Cardiac muscle cell (in vitro differentiated cells and primary cell): ENCODE measurements around the gene DAB2IP. TPM values are rescaled to one million over a fixed set of nuclear protein-coding genes. Genes with fewer than 3 reads are reported as not detected.

ENCODE experiments used
- DNase-seq, 2 donors: peaks; one replicate each; pipeline versions ENCODE4 v3.0.0 to v3.0.0-alpha.2; 2010 to 2017; ENCODE audit warnings: low read depth in 1 of 2, low spot score in 1 of 2
- H3K27ac ChIP-seq: fragments of 200-600 bp; sonication (generic); 2 replicates; pipeline ENCODE4 v1.5.1; 2016
- H3K27me3 ChIP-seq: fragments of 200-600 bp; sonication (generic); 2 replicates; pipeline ENCODE4 v1.6.0; 2016; ENCODE audit warnings: control low read depth
- H3K36me3 ChIP-seq: fragments of 200-600 bp; sonication (generic); 2 replicates; pipeline ENCODE4 v1.5.1; 2016; ENCODE audit warnings: control low read depth
- H3K4me1 ChIP-seq: fragments of 200-600 bp; sonication (generic); 2 replicates; pipeline ENCODE4 v1.8.1; 2017; ENCODE audit warnings: low read depth, mild to moderate bottlenecking, mixed run types
- H3K4me3 ChIP-seq: fragments of 200-600 bp; sonication (generic); 2 replicates; pipeline ENCODE4 v1.5.1; 2016; ENCODE audit warnings: mild to moderate bottlenecking
- H3K9me3 ChIP-seq: fragments of 200-600 bp; sonication (generic); 2 replicates; pipeline ENCODE4 v1.5.1; 2017; ENCODE audit warnings: low read depth, mild to moderate bottlenecking, control low read depth
- polyA plus RNA-seq: library from polyadenylated mRNA; unstranded; fragments of >200 nt; fragmentation: Nextera tagmentation; extraction: Ambion mirVana; gene quantifications from 2 replicates; pipeline ENCODE4 v1.2.1, GENCODE V29; 2016
- total RNA-seq: library from RNA; depleted of rRNA; stranded (reverse); fragments of >200 nt; gene quantifications from 2 replicates; pipeline ENCODE4 v1.2.3, GENCODE V29; 2016
- TF ChIP-seq, protein P1 (sequence below): IDR thresholded peaks from 2 replicates; pipeline ENCODE4 v1.5.1; 2012; ENCODE audit warnings: low read depth, mild to moderate bottlenecking, low read length

The DAB2IP gene
- total and polyA plus RNA-seq, 2 experiments from 2014 or later = 25.7 to 105 TPM

DNA sequence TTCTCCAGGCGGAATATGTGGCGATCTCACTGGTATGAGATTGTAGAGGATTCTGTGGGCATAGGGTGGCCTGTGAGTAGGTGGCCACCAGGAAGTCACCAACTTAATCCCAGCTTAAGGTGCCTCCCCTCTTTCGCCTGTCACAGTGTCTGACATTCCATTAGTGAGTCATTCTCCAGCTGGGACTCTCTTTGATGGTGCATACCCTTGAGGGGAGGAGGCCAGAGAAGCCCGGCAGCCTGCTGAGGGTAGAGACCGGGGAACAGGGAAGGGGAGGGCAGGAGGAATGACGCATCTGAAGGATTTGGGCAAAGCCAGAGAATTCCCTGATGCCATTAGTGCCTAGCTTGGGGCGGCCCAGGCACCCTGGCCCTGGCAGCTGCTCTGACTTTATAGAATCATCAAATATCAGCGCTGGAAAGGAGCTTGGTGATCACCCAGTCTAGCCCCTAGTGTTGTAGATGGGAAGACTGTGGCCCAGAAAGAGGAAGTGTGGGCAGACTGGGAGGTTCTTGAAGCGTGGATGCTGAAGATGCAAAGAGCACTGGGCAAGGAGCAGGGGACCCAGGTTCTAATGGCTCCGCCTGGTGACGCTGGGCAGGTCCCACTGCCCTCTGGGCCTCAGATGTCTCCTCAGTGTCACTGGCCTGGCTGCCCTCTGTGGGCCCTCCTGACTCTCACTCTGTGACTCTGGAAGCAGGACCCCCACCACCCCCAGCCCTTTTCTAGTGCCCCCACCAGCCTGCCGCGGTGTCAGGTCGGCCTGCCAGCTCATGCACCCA, 41.4 kb downstream of the DAB2IP start:
- H3K27ac ChIP-seq = peak overlapping the region; percentile 57
- TF ChIP-seq, protein P1, sequence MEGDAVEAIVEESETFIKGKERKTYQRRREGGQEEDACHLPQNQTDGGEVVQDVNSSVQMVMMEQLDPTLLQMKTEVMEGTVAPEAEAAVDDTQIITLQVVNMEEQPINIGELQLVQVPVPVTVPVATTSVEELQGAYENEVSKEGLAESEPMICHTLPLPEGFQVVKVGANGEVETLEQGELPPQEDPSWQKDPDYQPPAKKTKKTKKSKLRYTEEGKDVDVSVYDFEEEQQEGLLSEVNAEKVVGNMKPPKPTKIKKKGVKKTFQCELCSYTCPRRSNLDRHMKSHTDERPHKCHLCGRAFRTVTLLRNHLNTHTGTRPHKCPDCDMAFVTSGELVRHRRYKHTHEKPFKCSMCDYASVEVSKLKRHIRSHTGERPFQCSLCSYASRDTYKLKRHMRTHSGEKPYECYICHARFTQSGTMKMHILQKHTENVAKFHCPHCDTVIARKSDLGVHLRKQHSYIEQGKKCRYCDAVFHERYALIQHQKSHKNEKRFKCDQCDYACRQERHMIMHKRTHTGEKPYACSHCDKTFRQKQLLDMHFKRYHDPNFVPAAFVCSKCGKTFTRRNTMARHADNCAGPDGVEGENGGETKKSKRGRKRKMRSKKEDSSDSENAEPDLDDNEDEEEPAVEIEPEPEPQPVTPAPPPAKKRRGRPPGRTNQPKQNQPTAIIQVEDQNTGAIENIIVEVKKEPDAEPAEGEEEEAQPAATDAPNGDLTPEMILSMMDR = no peak
- no peaks in the 10 kb centered on the region for H3K36me3 ChIP-seq

GRCh38 chr9:121693388-121693670, 41.9 kb downstream of the DAB2IP start:
- Histone ChIP-seq H3K36me3 (no peaks in the 10 kb centered on the region), H3K27me3 (no peaks in the 10 kb centered on the region), H3K27ac (no peak overlapping the region), H3K4me1 (peaks cover 15% of the 10 kb centered on the region), H3K9me3 (no peaks in the 10 kb centered on the region), H3K4me3 (no peak overlapping the region)
- DNase-seq = no peak
- TF ChIP-seq, protein P1 = no peak

More for the DNA sequence above, 41.4 kb downstream of the DAB2IP start:
- Histone ChIP-seq H3K9me3 (no peaks in the 10 kb centered on the region), H3K4me3 (no peak overlapping the region), H3K27me3 (no peaks in the 10 kb centered on the region), H3K4me1 (peaks cover 12% of the 10 kb centered on the region)
- DNase-seq = peak in 1 of 2 donors; percentile 62

GRCh38 chr9:121694001-121694400, 42.6 kb downstream of the DAB2IP start:
- no peaks in the 10 kb centered on the region for H3K9me3 ChIP-seq
- H3K4me3 ChIP-seq = no peak overlapping the region
- peaks cover 19% of the 10 kb centered on the region for H3K4me1 ChIP-seq
- TF ChIP-seq, protein P1 = no peak
- no peaks in the 10 kb centered on the region for H3K27me3 ChIP-seq
- DNase-seq = no peak
- no peak overlapping the region for H3K27ac ChIP-seq
- no peaks in the 10 kb centered on the region for H3K36me3 ChIP-seq

DNA sequence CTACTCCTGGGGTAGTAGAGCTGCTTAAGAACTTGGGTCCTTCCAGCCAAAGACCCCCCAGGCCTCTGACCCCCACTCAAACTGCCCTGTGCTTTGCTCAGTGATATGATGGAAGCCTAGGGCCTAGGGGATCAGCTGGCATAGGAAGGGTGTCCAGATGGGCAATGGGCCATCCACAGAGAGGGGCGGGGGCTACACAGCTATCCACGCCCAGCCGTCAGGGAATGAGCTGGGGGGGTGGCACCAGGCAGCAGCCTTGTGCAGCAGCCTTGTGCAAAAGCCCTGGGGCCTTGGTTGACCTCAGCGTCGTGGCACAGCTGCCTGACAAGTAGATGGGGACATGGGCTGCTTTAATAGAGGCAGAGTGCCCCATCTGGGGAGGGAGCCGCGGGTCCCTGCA, 43.2 kb downstream of the DAB2IP start:
- Histone ChIP-seq H3K9me3 (no peaks in the 10 kb centered on the region), H3K36me3 (no peaks in the 10 kb centered on the region), H3K4me3 (no peak overlapping the region), H3K27ac (no peak overlapping the region), H3K27me3 (no peaks in the 10 kb centered on the region), H3K4me1 (peaks cover 19% of the 10 kb centered on the region)
- TF ChIP-seq, protein P1 = no peak
- no peak for DNase-seq

- H3K36me3 ChIP-seq = no peaks in the 10 kb centered on the region
- no peak for DNase-seq
- no peak overlapping the region for H3K4me3 ChIP-seq
- no peaks in the 10 kb centered on the region for H3K9me3 ChIP-seq
- peaks cover 13% of the 10 kb centered on the region for H3K4me1 ChIP-seq
- TF ChIP-seq, protein P1 = no peak
- no peak overlapping the region for H3K27ac ChIP-seq
- H3K27me3 ChIP-seq = no peaks in the 10 kb centered on the region
Observed at GRCh38 chr9:121696930-121697329, 45.5 kb downstream of the DAB2IP start.
